Measurements from ENCODE around the gene C4A. TPM values are rescaled to one million over a fixed set of nuclear protein-coding genes. Genes with fewer than 3 reads are reported as not detected.

Gene C4A
- polyA plus RNA-seq, 3 donors, result 12.6 TPM; not detected in 2

- peaks cover 0 to under 1% of the 10 kb centered on the region in 2 donors for H3K4me1 ChIP-seq (ENCODE audit: control insufficient read depth in 1 of 2, insufficient read depth in 2 of 2, low read length in 2 of 2)
- H4K20me1 ChIP-seq (ENCODE audit: insufficient read depth, low read length), result no peaks in the 10 kb centered on the region
- Mint-ChIP-seq H3K27me3 (ENCODE audit: low read depth in 3 of 3) (peaks cover 9 to 21% (median 19%) of the 10 kb centered on the region in 3 donors), H3K4me1 (peaks cover 2% of the 10 kb centered on the region), H3K36me3 (no peaks in the 10 kb centered on the region), H3K27ac (no peak overlapping the region), H3K4me3 (no peak overlapping the region), H3K9me3 (peaks cover 0 to 2% (median 0%) of the 10 kb centered on the region in 7 donors)
- intact Hi-C loops (cut with micrococcal nuclease), result loop anchor here in 1 of 2 donors (5.0 kb wide), 1 partner anchor 33 kb away; no protein-coding TSS in a partner anchor
- no peak overlapping the region for H3K4me3 ChIP-seq (replicated peaks in 1 of 3; ENCODE audit: low read depth in 2 of 3, low read length in 3 of 3)
- no peak overlapping the region for H3K9ac ChIP-seq (ENCODE audit: insufficient read depth, low read length, poor library complexity, severe bottlenecking)
- TF ChIP-seq CTCF (IDR thresholded peaks at IDR 0.05), result no peak
- no peaks in the 10 kb centered on the region for H3K27me3 ChIP-seq (ENCODE audit: control insufficient read depth in 2 of 2, insufficient read depth in 2 of 2, low read length in 2 of 2)
- no peaks in the 10 kb centered on the region for H3K9me3 ChIP-seq (replicated peaks in 1 of 2; ENCODE audit: control insufficient read depth in 1 of 2, insufficient read depth in 1 of 2, low read length in 2 of 2)
- H3K36me3 ChIP-seq (replicated peaks in 1 of 2; ENCODE audit: control insufficient read depth in 1 of 2, insufficient read depth in 2 of 2, low read length in 2 of 2), result no peaks in the 10 kb centered on the region
- no peaks in the 10 kb centered on the region for H3K79me2 ChIP-seq (ENCODE audit: insufficient read depth, low read length)
- DNase-seq, result no peak
- no peak overlapping the region for H3K27ac ChIP-seq (ENCODE audit: low read depth in 1 of 2, low read length in 2 of 2)
- no peak overlapping the region for H3K4me2 ChIP-seq (replicated peaks; ENCODE audit: extremely low read depth, low read length, poor library complexity, severe bottlenecking)
- WGBS (ENCODE audit: insufficient coverage), result 18% methylated on average over 5 of the region's 6 CpGs
- no peak overlapping the region for H2AFZ ChIP-seq (ENCODE audit: insufficient read depth, low read depth, low read length, poor library complexity, severe bottlenecking)
These were observed 41.6 kb upstream of the C4A start for GRCh38 chr6:31940256-31940664.

- no CpG with 5 or more reads among the region's 3 CpGs for WGBS (ENCODE audit: insufficient coverage)
- no peak overlapping the region for H3K9ac ChIP-seq (ENCODE audit: insufficient read depth, low read length, poor library complexity, severe bottlenecking)
- no peaks in the 10 kb centered on the region for H3K79me2 ChIP-seq (ENCODE audit: insufficient read depth, low read length)
- Mint-ChIP-seq H3K9me3 (peaks cover 0 to 2% (median 0%) of the 10 kb centered on the region in 7 donors), H3K4me3 (no peak overlapping the region), H3K27me3 (ENCODE audit: low read depth in 3 of 3) (peaks cover 12 to 34% (median 30%) of the 10 kb centered on the region in 3 donors), H3K27ac (no peak overlapping the region), H3K4me1 (peaks cover 11% of the 10 kb centered on the region), H3K36me3 (no peaks in the 10 kb centered on the region)
- intact Hi-C loops (cut with micrococcal nuclease), result loop anchor here in 1 of 2 donors (5.0 kb wide), 1 partner anchor 36 kb away; no protein-coding TSS in a partner anchor
- no peak for DNase-seq
- no peaks in the 10 kb centered on the region for H3K36me3 ChIP-seq (replicated peaks in 1 of 2; ENCODE audit: control insufficient read depth in 1 of 2, insufficient read depth in 2 of 2, low read length in 2 of 2)
- no peak for TF ChIP-seq CTCF (IDR thresholded peaks at IDR 0.05)
- H2AFZ ChIP-seq (ENCODE audit: insufficient read depth, low read depth, low read length, poor library complexity, severe bottlenecking), result no peak overlapping the region
- H3K4me2 ChIP-seq (replicated peaks; ENCODE audit: extremely low read depth, low read length, poor library complexity, severe bottlenecking), result no peak overlapping the region
- H4K20me1 ChIP-seq (ENCODE audit: insufficient read depth, low read length), result no peaks in the 10 kb centered on the region
- no peak overlapping the region for H3K27ac ChIP-seq (ENCODE audit: low read depth in 1 of 2, low read length in 2 of 2)
- no peak overlapping the region for H3K4me3 ChIP-seq (replicated peaks in 1 of 3; ENCODE audit: low read depth in 2 of 3, low read length in 3 of 3)
- H3K27me3 ChIP-seq (ENCODE audit: control insufficient read depth in 2 of 2, insufficient read depth in 2 of 2, low read length in 2 of 2), result no peaks in the 10 kb centered on the region
- H3K9me3 ChIP-seq (replicated peaks in 1 of 2; ENCODE audit: control insufficient read depth in 1 of 2, insufficient read depth in 1 of 2, low read length in 2 of 2), result no peaks in the 10 kb centered on the region
- H3K4me1 ChIP-seq (ENCODE audit: control insufficient read depth in 1 of 2, insufficient read depth in 2 of 2, low read length in 2 of 2), result peaks cover 3 to 4% of the 10 kb centered on the region in 2 donors
These were observed 38.1 kb upstream of the C4A start for GRCh38 chr6:31943742-31944141.

All from CD14-positive monocyte (primary cell).